GM13977 (cell line): ENCODE results near the gene TMEM63A.

Experiments used
- DNase-seq: peaks from one replicate; pipeline ENCODE4 v3.0.0; 2012; ENCODE audit warnings: low spot score
- CTCF ChIP-seq: IDR thresholded peaks from 2 replicates; pipeline ENCODE4 v1.5.1; 2012; ENCODE audit warnings: mild to moderate bottlenecking, control low read depth; ENCODE audit not compliant: insufficient read depth; ENCODE audit errors: extremely low read depth, missing control alignments
- in situ Hi-C: fragments of 300-500 bp; cut with MboI; formaldehyde crosslinking; loops from one replicate; pipeline ENCODE4 v1.12.0; 2022; ENCODE audit warnings: low sequenced_read_pairs, low pct_unique_long_range_greater_than_20kb, mixed read lengths, inconsistent platforms; ENCODE audit not compliant: unreplicated experiment

Gene TMEM63A

GRCh38 chr1:225908773-225909172 is 26.6 kb upstream of the TMEM63A start:
- DNase-seq = no peak
- in situ Hi-C loops = no loop called here
- no peak for TF ChIP-seq CTCF

GRCh38 chr1:225908013-225908640 is 25.9 kb upstream of the TMEM63A start:
- TF ChIP-seq CTCF = no peak
- no peak for DNase-seq
- in situ Hi-C loops = no loop called here

- in situ Hi-C loops = no loop called here
- DNase-seq = no peak
- TF ChIP-seq CTCF = no peak
Measured at GRCh38 chr1:225907341-225907740, 25.2 kb upstream of the TMEM63A start.

- DNase-seq = no peak
- in situ Hi-C loops = no loop called here
- no peak for TF ChIP-seq CTCF
Measured at GRCh38 chr1:225906467-225906866, 24.3 kb upstream of the TMEM63A start.

GRCh38 chr1:225903623-225904022 is 21.4 kb upstream of the TMEM63A start:
- in situ Hi-C loops = no loop called here

GRCh38 chr1:225899044-225899925 is 17.1 kb upstream of the TMEM63A start:
- no peak for DNase-seq
- no peak for TF ChIP-seq CTCF
- in situ Hi-C loops = no loop called here

More at GRCh38 chr1:225903623-225904022, 21.4 kb upstream of the TMEM63A start:
- no peak for TF ChIP-seq CTCF
- DNase-seq = no peak
